Putamen (tissue), 1 donor: Measurements from ENCODE around the gene XIST.
"Not testable (repeated sequence)": the region's sequence is repeated elsewhere in the genome, so short reads cannot be mapped to it uniquely, and the experiment has no call there.

Experiments used
- DNase-seq: peaks from one replicate; pipeline ENCODE4 v3.0.0-alpha.2; 2016; ENCODE audit warnings: low spot score

XIST gene

GRCh38 chrX:73852467-73852866, at the start of gene XIST:
Gene XIST (minus strand): TSS chrX:73852714.
- DNase-seq: no peak

GRCh38 chrX:73898315-73898714, 45.8 kb upstream of the XIST start:
- DNase-seq: not testable (repeated sequence)

GRCh38 chrX:73892515-73893090, 40.1 kb upstream of the XIST start:
- not testable (repeated sequence) for DNase-seq

GRCh38 chrX:73882260-73882659, 29.7 kb upstream of the XIST start:
- DNase-seq: not testable (repeated sequence)

GRCh38 chrX:73877687-73878086, 25.2 kb upstream of the XIST start:
- no peak for DNase-seq

GRCh38 chrX:73876911-73877310, 24.4 kb upstream of the XIST start:
- no peak for DNase-seq

- DNase-seq: no peak
Measured at GRCh38 chrX:73868916-73869315, 16.4 kb upstream of the XIST start.

GRCh38 chrX:73867144-73867543, 14.6 kb upstream of the XIST start:
- DNase-seq: no peak

GRCh38 chrX:73863852-73864251, 11.3 kb upstream of the XIST start:
- DNase-seq: no peak

- no peak for DNase-seq
Measured at GRCh38 chrX:73863268-73863667, 10.8 kb upstream of the XIST start.

- no peak for DNase-seq
Measured at GRCh38 chrX:73859622-73860021, 7.1 kb upstream of the XIST start.

GRCh38 chrX:73855546-73855945, 3.0 kb upstream of the XIST start:
- DNase-seq: peak; percentile 54

- DNase-seq: no peak
Measured at GRCh38 chrX:73852022-73852421, 492 bp downstream of the XIST start.

- no peak for DNase-seq
Measured at GRCh38 chrX:73851014-73852009, 1.2 kb downstream of the XIST start.

- DNase-seq: no peak
Measured at GRCh38 chrX:73850124-73851013, 2.1 kb downstream of the XIST start.

GRCh38 chrX:73849073-73849472, 3.4 kb downstream of the XIST start:
- DNase-seq: no peak

- no peak for DNase-seq
Measured at GRCh38 chrX:73847991-73848390, 4.5 kb downstream of the XIST start.

- DNase-seq: no peak
Measured at GRCh38 chrX:73847100-73847499, 5.4 kb downstream of the XIST start.

GRCh38 chrX:73842541-73843234, 9.8 kb downstream of the XIST start:
- no peak for DNase-seq

- DNase-seq: no peak
Measured at GRCh38 chrX:73841337-73841736, 11.2 kb downstream of the XIST start.

- DNase-seq: no peak
Measured at GRCh38 chrX:73840120-73840924, 12.2 kb downstream of the XIST start.
